Immature natural killer cell (primary cell): ENCODE measurements around the gene DNAJC6. TPM values are rescaled to one million over a fixed set of nuclear protein-coding genes. Genes with fewer than 3 reads are reported as not detected.

Source experiments
- DNase-seq, 3 donors: peaks; one replicate each; pipeline ENCODE4 v3.0.0; 2022; ENCODE audit warnings: mixed read lengths in 1 of 3
- H3K27ac Mint-ChIP-seq, 6 donors: one replicate each; pipeline ENCODE4 v1.8.0; 2020; ENCODE audit warnings: mixed read lengths in 6 of 6, mild to moderate bottlenecking in 5 of 6, inconsistent platforms in 4 of 6, moderate library complexity in 3 of 6
- H3K27me3 Mint-ChIP-seq, 3 donors: one replicate each; pipeline ENCODE4 v1.8.0; 2020 to 2021; ENCODE audit warnings: low read depth in 3 of 3, mild to moderate bottlenecking in 3 of 3, mixed read lengths in 3 of 3, moderate library complexity in 3 of 3, inconsistent platforms in 1 of 3
- H3K36me3 Mint-ChIP-seq, 3 donors: one replicate each; pipeline ENCODE4 v1.8.0; 2020; ENCODE audit warnings: mixed read lengths in 3 of 3, inconsistent platforms in 2 of 3, mild to moderate bottlenecking in 2 of 3
- H3K4me1 Mint-ChIP-seq, 2 donors: one replicate each; pipeline ENCODE4 v1.8.0; 2020; ENCODE audit warnings: inconsistent platforms in 2 of 2, mild to moderate bottlenecking in 2 of 2, mixed read lengths in 2 of 2, moderate library complexity in 1 of 2
- H3K4me3 Mint-ChIP-seq, 5 donors: one replicate each; pipeline ENCODE4 v1.8.0; 2020; ENCODE audit warnings: mild to moderate bottlenecking in 5 of 5, mixed read lengths in 5 of 5, inconsistent platforms in 3 of 5, moderate library complexity in 3 of 5
- H3K9me3 Mint-ChIP-seq, 6 donors: one replicate each; pipeline ENCODE4 v1.8.0; 2020; ENCODE audit warnings: mild to moderate bottlenecking in 6 of 6, mixed read lengths in 6 of 6, inconsistent platforms in 4 of 6, moderate library complexity in 3 of 6
- polyA plus RNA-seq, 3 donors: library from polyadenylated mRNA; unstranded; fragments of 300-500 nt; fragmentation: Illumina TruSeq; gene quantifications; one replicate each; pipeline ENCODE4 v1.2.3, GENCODE V29; 2021

DNAJC6 gene
- polyA plus RNA-seq, 3 donors from 2014 or later, result 0.04 to 0.06 TPM; not detected in 1

GRCh38 chr1:65424573-65424889 lies 115.2 kb downstream of the DNAJC6 start:
- Mint-ChIP-seq H3K27ac (no peak overlapping the region), H3K36me3 (peaks cover 9 to 12% (median 12%) of the 10 kb centered on the region in 3 donors), H3K27me3 (peaks cover 0 to 2% (median 0%) of the 10 kb centered on the region in 3 donors), H3K4me3 (no peak overlapping the region), H3K4me1 (peaks cover 7 to 14% of the 10 kb centered on the region in 2 donors), H3K9me3 (no peaks in the 10 kb centered on the region)
- no peak for DNase-seq

- peaks cover 2 to 9% of the 10 kb centered on the region in 2 donors for H3K4me1 Mint-ChIP-seq
- H3K9me3 Mint-ChIP-seq, result no peaks in the 10 kb centered on the region
- peaks cover 0 to 2% (median 0%) of the 10 kb centered on the region in 3 donors for H3K27me3 Mint-ChIP-seq
- H3K27ac Mint-ChIP-seq, result no peak overlapping the region
- DNase-seq, result no peak
- no peak overlapping the region for H3K4me3 Mint-ChIP-seq
- H3K36me3 Mint-ChIP-seq, result peaks cover 9 to 15% (median 12%) of the 10 kb centered on the region in 3 donors
These were observed 115.7 kb downstream of the DNAJC6 start for GRCh38 chr1:65425006-65425405.

- Mint-ChIP-seq H3K4me3 (no peak overlapping the region), H3K27ac (peak overlapping the region in 1 of 6 donors; percentile 3), H3K27me3 (peaks cover 0 to under 1% (median 0%) of the 10 kb centered on the region in 3 donors), H3K36me3 (peaks cover 9 to 17% (median 12%) of the 10 kb centered on the region in 3 donors), H3K4me1 (peaks cover 0 to 8% of the 10 kb centered on the region in 2 donors), H3K9me3 (no peaks in the 10 kb centered on the region)
- no peak for DNase-seq
These were observed 116.4 kb downstream of the DNAJC6 start for GRCh38 chr1:65425697-65426096.

DNA sequence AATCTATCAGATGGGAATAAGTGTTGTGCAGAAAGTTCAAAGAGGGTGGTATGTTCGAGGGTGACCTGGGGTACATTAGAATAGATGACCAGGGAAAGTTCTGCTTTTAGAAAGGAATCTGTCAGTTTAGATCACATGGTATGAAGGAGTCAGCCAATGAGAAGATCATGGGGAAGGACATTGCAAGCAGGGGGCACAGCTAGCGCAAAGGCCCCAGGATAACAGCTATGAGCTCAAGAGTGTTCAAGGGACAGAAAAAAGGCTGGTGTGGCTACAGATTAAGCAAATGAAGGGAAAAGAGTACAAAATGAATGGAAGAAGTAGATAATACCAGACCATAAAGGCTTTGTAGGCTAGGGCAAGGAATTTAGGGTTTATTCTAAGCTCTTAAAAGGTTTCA lies 119.7 kb downstream of the DNAJC6 start:
- peaks cover 13 to 21% (median 17%) of the 10 kb centered on the region in 3 donors for H3K36me3 Mint-ChIP-seq
- no peak for DNase-seq
- peak overlapping the region in 1 of 6 donors; percentile 13 for H3K27ac Mint-ChIP-seq
- H3K4me3 Mint-ChIP-seq, result no peak overlapping the region
- H3K4me1 Mint-ChIP-seq, result peaks cover 0 to 14% of the 10 kb centered on the region in 2 donors
- peaks cover 0 to 1% (median 0%) of the 10 kb centered on the region in 3 donors for H3K27me3 Mint-ChIP-seq
- peaks cover 0 to 1% (median 0%) of the 10 kb centered on the region in 6 donors for H3K9me3 Mint-ChIP-seq

DNA sequence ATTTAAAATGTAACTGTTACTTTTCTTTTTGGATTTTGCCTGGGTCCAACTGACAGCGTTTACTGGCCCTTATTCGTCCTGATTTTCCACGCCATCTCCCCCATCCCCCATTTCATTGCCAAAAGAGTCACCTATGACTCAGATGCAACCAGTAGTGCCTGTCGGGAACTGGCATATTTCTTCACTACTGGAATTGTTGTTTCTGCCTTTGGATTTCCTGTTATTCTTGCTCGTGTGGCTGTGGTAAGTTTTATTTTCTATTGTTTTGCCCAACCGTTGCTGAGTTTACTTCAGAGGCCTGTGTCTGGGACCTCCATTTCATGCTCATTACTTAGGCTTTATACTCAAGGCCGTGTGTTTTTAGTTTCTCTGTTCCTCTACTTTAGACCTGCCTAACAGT lies 120.5 kb downstream of the DNAJC6 start:
- Mint-ChIP-seq H3K9me3 (peaks cover 0 to 1% (median 0%) of the 10 kb centered on the region in 6 donors), H3K27me3 (peaks cover 0 to 1% (median 0%) of the 10 kb centered on the region in 3 donors), H3K4me3 (no peak overlapping the region), H3K27ac (peak overlapping the region in 1 of 6 donors; percentile 29), H3K36me3 (peaks cover 13 to 21% (median 20%) of the 10 kb centered on the region in 3 donors), H3K4me1 (peaks cover 0 to 11% of the 10 kb centered on the region in 2 donors)
- no peak for DNase-seq

- Mint-ChIP-seq H3K36me3 (peaks cover 6 to 17% (median 11%) of the 10 kb centered on the region in 3 donors), H3K27ac (no peak overlapping the region), H3K27me3 (peaks cover 0 to 1% (median 0%) of the 10 kb centered on the region in 3 donors), H3K4me1 (peaks cover 0 to 11% of the 10 kb centered on the region in 2 donors), H3K9me3 (peaks cover 0 to 1% (median 0%) of the 10 kb centered on the region in 6 donors), H3K4me3 (no peak overlapping the region)
- DNase-seq, result peak in 1 of 3 donors; percentile 15
These were observed 121.9 kb downstream of the DNAJC6 start for GRCh38 chr1:65431111-65431705.

DNA sequence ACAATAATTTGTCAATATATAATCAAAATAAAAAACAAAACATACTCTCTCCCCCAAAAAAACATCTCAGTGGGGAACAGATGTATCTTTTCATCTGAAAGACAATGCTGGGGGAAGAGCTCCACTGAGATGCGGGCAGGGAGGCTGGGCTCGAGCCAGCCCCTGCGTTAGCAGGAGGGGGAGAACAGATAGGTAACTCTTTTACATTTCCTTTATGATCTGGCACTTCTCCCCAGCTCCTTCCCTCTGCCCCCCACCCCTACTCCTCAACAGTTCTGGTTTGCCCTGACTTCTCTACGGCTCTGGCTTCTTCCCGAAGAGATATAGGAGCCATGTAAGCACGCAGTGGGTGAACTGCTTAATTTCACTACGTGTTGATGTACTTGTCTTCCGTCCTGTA lies 123.6 kb downstream of the DNAJC6 start:
- DNase-seq, result no peak
- Mint-ChIP-seq H3K36me3 (peaks cover 7 to 13% (median 10%) of the 10 kb centered on the region in 3 donors), H3K4me3 (no peak overlapping the region), H3K4me1 (peaks cover 0 to 11% of the 10 kb centered on the region in 2 donors), H3K27me3 (peaks cover 0 to 1% (median 0%) of the 10 kb centered on the region in 3 donors), H3K27ac (peak overlapping the region in 1 of 6 donors; percentile 7), H3K9me3 (peaks cover 0 to 1% (median 0%) of the 10 kb centered on the region in 6 donors)

- H3K27me3 Mint-ChIP-seq, result peaks cover 0 to 1% (median 0%) of the 10 kb centered on the region in 3 donors
- peaks cover 0 to 11% of the 10 kb centered on the region in 2 donors for H3K4me1 Mint-ChIP-seq
- no peak overlapping the region for H3K27ac Mint-ChIP-seq
- peaks cover 7 to 13% (median 10%) of the 10 kb centered on the region in 3 donors for H3K36me3 Mint-ChIP-seq
- no peak overlapping the region for H3K4me3 Mint-ChIP-seq
- peaks cover 0 to 1% (median 0%) of the 10 kb centered on the region in 6 donors for H3K9me3 Mint-ChIP-seq
- DNase-seq, result no peak
These were observed 124.9 kb downstream of the DNAJC6 start for GRCh38 chr1:65434255-65434654.

- peaks cover 7 to 12% (median 10%) of the 10 kb centered on the region in 3 donors for H3K36me3 Mint-ChIP-seq
- peaks cover 0 to 11% of the 10 kb centered on the region in 2 donors for H3K4me1 Mint-ChIP-seq
- H3K27me3 Mint-ChIP-seq, result peaks cover 0 to 1% (median 0%) of the 10 kb centered on the region in 3 donors
- peak overlapping the region in 1 of 6 donors; percentile 13 for H3K27ac Mint-ChIP-seq
- peaks cover 0 to 1% (median 0%) of the 10 kb centered on the region in 6 donors for H3K9me3 Mint-ChIP-seq
- H3K4me3 Mint-ChIP-seq, result no peak overlapping the region
- DNase-seq, result no peak
These were observed 125.4 kb downstream of the DNAJC6 start for GRCh38 chr1:65434760-65435159.

DNA sequence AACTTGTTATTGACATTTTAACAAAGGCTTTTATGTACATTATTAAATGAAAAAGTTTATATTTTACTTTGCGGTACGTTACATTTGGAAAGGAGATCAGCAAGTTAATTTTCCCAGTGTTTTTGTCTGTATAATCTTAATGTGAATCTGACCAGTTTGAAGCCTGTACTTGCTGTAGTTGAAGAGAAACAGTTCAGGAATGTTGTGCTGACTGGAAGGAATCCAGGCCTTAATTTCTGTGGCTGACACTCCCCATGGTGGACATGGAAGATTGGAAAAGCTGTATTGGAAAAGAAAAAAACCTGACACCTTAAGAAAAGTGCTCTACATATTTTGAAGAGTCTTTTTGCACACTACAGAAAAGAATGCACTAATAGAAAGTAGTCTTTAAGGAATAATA lies 126.6 kb downstream of the DNAJC6 start:
- no peak overlapping the region for H3K4me3 Mint-ChIP-seq
- peaks cover 0 to 1% (median 0%) of the 10 kb centered on the region in 6 donors for H3K9me3 Mint-ChIP-seq
- peaks cover 0 to 7% of the 10 kb centered on the region in 2 donors for H3K4me1 Mint-ChIP-seq
- H3K27ac Mint-ChIP-seq, result no peak overlapping the region
- no peaks in the 10 kb centered on the region for H3K27me3 Mint-ChIP-seq
- H3K36me3 Mint-ChIP-seq, result peaks cover 7 to 10% (median 8%) of the 10 kb centered on the region in 3 donors
- DNase-seq, result no peak

GRCh38 chr1:65437616-65438015 lies 128.3 kb downstream of the DNAJC6 start:
- no peaks in the 10 kb centered on the region for H3K27me3 Mint-ChIP-seq
- peaks cover 3 to 10% (median 8%) of the 10 kb centered on the region in 3 donors for H3K36me3 Mint-ChIP-seq
- DNase-seq, result no peak
- no peak overlapping the region for H3K4me3 Mint-ChIP-seq
- peaks cover 0 to under 1% of the 10 kb centered on the region in 2 donors for H3K4me1 Mint-ChIP-seq
- peaks cover 0 to 1% (median 0%) of the 10 kb centered on the region in 6 donors for H3K9me3 Mint-ChIP-seq
- no peak overlapping the region for H3K27ac Mint-ChIP-seq

DNA sequence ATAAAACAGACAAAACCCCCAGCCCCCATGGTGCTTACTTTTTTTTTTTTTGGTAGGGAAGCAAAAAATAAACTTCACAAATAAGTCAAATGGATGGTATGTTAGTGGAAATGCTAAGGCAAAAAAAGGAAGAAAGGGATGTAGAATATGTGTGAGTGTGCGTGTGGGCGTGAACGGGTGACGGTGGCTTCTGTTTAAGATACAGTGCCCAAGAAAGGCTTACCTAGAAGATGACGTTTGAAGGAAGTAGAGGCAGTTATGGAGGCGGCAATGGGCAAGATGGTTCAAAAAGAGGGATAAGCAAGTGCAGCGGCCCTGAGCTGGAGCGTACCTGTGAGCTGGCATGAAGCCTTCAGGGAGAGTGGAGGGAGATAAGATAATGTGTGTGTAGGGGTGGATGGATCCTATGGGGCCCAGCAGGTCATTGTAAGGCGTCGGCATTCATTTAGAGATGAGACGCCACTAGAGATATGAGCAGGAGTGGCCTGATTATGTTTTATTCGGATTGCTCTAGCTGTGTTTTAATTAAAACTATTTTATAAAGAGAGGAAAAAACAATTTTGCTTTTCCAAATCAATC lies 131.1 kb downstream of the DNAJC6 start:
- no peak for DNase-seq
- Mint-ChIP-seq H3K4me1 (no peaks in the 10 kb centered on the region), H3K27ac (no peak overlapping the region), H3K4me3 (no peak overlapping the region), H3K36me3 (peaks cover 3 to 4% (median 3%) of the 10 kb centered on the region in 3 donors), H3K27me3 (no peaks in the 10 kb centered on the region), H3K9me3 (no peaks in the 10 kb centered on the region)

DNA sequence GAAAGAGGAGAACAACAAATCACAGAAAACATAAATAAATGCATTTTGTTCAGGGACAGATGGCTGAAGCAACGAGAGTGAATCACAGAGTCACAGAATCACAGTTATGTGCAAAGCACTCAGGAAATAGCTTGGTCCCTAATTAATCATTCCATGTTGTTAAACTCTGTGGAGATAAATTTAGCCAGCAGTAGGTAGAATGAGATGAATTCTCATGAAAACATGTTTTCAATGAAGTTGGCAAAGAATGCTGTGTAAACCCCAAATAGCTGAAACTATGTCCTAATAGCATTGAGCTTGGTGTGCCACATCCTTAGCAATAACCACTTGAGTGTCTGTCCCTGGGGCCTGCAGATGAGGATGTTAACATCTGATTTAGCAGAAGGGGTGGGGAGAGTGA lies 131.6 kb downstream of the DNAJC6 start:
- no peak overlapping the region for H3K4me3 Mint-ChIP-seq
- H3K9me3 Mint-ChIP-seq, result no peaks in the 10 kb centered on the region
- H3K36me3 Mint-ChIP-seq, result peaks cover 3% of the 10 kb centered on the region in 3 donors
- no peak for DNase-seq
- no peak overlapping the region for H3K27ac Mint-ChIP-seq
- H3K4me1 Mint-ChIP-seq, result no peaks in the 10 kb centered on the region
- H3K27me3 Mint-ChIP-seq, result no peaks in the 10 kb centered on the region

DNA sequence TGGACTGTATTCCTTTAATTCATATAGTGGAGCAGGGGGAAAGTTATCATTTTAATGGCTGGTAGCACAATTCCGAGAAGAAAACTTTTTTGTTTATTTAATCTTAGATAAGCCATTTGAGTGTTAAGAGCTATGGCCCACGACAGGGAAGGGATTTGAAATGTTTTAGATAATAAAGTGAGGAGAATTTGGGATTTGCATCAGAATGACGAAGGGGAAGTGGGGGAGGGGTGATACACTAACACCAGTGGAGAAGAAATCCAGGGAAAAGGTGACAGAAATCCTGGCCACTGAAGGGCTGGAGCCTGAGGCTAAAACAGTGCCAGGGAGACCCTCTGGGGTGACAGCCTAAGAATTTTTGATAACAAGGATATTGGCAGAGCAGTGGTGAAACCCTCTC lies 132.1 kb downstream of the DNAJC6 start:
- peaks cover 0 to 3% (median 3%) of the 10 kb centered on the region in 3 donors for H3K36me3 Mint-ChIP-seq
- H3K27me3 Mint-ChIP-seq, result no peaks in the 10 kb centered on the region
- H3K4me1 Mint-ChIP-seq, result no peaks in the 10 kb centered on the region

More for the DNA sequence above, 132.1 kb downstream of the DNAJC6 start:
- Mint-ChIP-seq H3K27ac (no peak overlapping the region), H3K9me3 (no peaks in the 10 kb centered on the region), H3K4me3 (no peak overlapping the region)
- DNase-seq, result no peak
